NCI-H2227 treated with DMSO at 0.1 percent for 48 hours (cell line): ENCODE results near the gene RHBDD1.
A peak's percentile ranks its signal among the peaks of the same experiment; 100 is the strongest.
"Not testable (repeated sequence)": the region's sequence is repeated elsewhere in the genome, so short reads cannot be mapped to it uniquely, and the experiment has no call there.

Source experiments
- DNase-seq: peaks from one replicate; lab custom pipeline; 2025; lab: John Stamatoyannopoulos, UW

The RHBDD1 gene

DNA sequence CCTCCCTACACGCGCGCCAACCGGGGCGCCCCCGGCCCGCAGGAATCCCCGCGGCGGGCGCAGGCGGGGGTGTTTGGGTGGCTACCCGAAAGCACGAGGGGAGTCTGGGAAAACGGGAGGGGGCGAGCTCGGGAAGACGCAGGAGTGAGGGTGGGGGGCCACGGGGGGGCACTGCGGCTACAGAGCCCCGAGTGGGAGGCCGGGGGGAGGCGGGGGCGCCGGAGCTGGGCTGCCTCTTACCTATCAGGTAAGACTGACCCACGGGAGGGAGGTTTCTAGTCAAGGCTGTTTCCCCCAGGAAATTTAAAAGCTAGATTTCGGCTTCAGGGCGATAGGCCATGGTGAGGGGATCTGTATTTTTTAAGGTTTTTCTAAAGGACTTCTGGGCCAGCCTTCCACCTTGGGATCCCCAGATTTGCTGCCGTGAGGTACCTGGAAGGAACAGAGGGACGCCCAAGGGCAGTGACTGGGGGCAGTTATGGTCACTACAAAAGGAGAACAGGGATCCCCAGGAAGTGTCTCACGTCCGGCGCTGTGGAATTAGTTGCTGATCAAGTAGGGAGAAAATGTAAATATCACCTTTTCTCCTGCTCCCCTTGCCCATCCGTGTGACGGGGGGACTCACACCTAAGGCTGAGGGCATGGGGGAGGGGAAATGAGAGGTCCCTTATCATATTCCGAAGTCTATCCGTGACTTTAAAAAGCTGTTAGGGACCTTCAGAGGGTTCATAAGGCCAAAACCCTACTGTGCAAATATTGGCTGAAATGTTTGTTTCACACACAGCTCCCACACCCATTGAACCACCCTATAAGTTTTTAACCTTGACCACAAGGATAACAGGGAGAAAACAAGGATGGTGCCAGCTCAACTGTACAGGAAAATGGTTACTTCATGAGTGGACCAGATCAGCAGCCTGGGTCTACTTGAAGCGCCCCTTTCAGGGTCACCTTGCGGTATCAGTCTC is 35.6 kb upstream of the RHBDD1 start:
- DNase-seq = peak; percentile 43

GRCh38 chr2:226800941-226801784 is 34.7 kb upstream of the RHBDD1 start:
- peak; percentile 85 for DNase-seq

- DNase-seq = peak; percentile 69
These were observed 33.3 kb upstream of the RHBDD1 start for GRCh38 chr2:226802573-226802972.

GRCh38 chr2:226803410-226803809 is 32.4 kb upstream of the RHBDD1 start:
- no peak for DNase-seq

DNA sequence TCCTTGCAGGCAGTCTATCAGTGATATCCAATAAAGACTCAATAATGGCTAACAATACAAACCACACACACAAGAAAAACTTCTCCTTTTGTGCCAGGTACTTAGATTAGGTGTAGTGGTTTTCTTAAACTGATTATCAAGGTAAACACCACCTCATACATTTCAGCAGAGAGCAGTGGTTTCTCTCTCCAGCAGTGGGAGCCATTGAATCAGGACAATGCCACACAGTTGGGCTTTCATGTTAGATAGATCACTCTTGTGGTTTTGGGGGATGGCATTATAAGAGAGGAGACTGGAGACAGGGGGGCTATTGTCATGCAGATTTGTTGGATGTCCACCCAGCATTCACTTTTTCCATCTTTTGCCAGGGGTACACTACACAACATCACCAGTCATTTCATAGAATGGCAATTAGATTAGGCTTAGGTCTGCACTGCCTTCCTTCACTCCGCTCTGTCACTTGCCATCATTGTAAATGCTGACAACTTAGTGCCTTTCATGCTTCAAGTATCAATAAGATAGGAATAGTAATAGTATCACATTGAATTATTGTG is 22.6 kb upstream of the RHBDD1 start:
- no peak for DNase-seq

- DNase-seq = no peak
These were observed 16.9 kb upstream of the RHBDD1 start for GRCh38 chr2:226818930-226819329.

DNA sequence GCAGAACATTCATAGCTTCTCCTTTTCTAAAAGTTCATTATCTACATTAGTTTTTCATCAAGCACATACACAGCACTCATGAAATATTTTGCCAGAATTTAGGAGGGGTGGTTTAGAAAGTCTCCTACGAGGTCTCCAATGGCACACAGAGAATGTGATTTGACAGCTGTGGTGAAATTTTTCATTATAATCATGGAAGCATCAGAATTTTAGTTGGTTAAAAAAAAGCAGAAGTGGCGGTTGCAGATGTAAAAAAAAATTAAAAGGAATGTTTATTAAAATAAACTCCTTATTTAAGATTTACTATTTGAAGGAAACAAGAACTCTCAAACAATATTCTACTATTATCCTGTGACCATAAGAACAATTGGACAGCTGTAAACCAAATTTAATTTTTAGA is 10.8 kb upstream of the RHBDD1 start:
- no peak for DNase-seq

DNA sequence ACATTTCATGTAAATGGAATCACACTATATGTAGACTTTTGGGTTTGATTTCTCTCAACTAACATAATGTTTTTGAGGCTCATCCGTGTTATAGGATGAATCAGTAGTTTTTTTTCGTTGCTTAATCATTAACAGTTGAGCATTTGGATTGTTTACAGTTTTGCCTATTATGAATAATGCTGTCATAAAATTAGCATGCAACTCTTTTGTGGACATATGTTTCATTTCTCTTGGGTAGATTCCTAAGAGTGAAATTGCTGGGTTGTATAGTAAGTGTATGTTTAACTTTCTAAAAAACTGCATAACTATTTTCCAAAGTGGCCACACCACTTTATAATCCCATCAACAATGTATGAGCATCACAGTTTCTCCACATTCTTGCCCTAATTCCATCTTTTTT is 7.7 kb upstream of the RHBDD1 start:
- no peak for DNase-seq

- no peak for DNase-seq
These were observed 5.9 kb upstream of the RHBDD1 start for GRCh38 chr2:226829721-226830631.

DNA sequence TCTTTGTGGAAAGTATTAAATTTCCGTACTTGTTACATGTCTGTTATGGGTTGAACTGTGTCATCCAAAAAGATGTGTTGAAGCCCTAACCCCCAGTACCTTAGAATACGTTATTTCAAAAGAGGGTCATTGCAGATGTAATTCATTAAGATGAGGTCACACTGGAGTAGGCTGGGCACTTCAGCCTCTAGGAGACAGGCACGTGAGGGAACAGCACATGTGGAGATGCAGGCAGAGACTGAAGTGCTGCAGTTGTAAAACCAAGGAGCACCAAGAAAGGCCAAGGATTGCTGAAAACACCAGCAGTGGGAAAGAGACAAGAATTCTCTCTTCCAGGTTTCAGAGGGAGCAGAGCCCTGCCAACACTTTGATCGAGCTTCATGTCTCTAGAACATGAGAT is 4.6 kb upstream of the RHBDD1 start:
- no peak for DNase-seq

GRCh38 chr2:226832061-226832460 is 3.8 kb upstream of the RHBDD1 start:
- DNase-seq = no peak

DNA sequence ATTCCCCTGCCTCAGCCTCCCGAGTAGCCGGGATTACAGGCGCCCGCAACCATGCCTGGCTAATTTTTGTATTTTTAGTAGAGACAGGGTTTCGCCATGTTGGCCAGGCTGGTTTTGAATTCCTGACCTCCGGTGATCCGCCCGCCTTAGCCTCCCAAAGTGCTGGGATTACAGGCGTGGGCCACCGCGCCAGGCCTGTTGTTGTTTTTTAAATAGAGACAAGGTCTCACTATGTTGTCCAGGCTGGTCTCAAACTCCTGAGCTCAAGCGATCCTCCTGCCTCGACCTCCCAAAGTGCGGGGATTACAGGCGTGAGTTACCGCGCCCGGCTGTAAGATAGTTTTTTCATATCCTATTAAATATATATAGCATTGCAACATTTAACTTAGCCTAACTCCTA is 974 bp upstream of the RHBDD1 start:
- DNase-seq = not testable (repeated sequence)

GRCh38 chr2:226835420-226835795 is 446 bp upstream of the RHBDD1 start:
- peak; percentile 84 for DNase-seq

GRCh38 chr2:226836548-226836885 is 663 bp downstream of the RHBDD1 start:
- peak; percentile 60 for DNase-seq

GRCh38 chr2:226837334-226837733 is 1.5 kb downstream of the RHBDD1 start:
- peak; percentile 9 for DNase-seq

DNA sequence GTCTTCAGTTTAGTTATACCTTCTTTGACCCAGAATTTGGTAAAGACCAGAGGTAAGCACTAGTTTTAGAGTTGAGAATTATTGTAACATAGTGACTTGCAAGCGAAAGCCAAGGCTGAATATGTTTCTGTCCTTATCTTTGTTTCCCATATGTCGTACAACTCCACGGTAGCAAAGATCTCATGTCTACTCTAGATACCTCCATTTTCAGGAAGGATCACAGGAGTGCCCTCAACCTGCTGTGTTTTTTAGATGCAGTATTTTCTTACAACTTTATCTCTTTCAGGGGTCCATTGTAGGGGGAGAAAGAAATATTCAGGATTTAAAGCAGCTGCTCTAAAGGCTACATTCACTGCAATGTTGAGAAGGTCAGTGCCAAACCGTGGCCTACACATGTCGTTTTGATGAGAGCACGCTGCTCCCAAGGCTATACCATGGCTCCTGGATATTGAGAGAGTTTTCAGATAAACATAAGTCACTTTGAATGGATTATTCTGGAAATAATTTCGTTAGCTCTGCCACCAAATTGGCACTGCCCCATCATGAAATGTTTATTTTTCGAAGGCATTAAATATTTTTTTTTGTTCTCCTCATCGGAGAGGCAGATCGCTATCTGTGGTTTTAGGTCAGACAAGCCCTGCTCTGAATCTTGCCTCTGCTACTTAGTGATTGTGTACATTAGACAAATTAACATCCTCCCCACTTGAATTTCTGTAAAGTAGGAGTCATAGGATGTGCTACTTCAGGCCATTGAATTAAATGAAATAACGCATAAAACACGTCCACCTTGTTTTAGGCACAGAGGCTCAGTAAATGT is 2.1 kb downstream of the RHBDD1 start:
- DNase-seq = no peak

DNA sequence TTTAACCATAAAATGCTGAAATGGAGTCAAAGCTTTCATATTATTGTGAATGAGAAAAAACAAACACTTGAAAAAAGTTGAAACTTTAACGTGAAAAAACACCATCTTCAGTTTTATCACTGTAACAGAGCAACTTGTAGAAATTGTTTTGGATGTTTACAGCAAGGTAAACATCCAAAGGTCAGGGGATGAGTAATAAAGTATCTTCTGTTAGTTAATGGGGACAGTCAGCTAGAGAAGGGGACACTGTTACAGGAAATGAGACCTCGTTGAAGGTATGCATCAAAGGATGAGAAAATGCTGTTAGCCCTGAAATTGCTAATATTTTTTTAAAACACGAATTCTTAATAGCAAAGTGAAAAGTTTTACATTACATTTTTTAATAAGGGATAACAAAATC is 2.9 kb downstream of the RHBDD1 start:
- DNase-seq = no peak

GRCh38 chr2:226839161-226839560 is 3.3 kb downstream of the RHBDD1 start:
- DNase-seq = no peak

DNA sequence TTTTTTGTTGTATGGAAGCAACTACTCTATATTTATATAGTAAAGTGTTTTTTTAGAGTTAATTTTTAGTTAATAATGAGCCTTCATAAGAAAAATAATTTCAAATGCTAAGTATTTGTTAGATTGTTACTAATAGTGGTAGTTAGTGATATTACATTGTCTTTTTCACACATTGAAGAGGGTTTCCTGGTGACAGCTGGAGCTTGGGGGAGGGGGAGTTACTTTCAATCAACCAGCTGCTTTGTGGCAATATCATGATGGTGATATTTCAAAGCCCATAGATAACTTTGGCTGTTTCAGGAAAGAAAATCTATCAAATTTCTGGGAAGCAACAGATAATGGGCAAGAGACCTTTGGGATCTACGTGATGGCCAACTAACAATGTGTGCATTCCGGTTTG is 4.1 kb downstream of the RHBDD1 start:
- no peak for DNase-seq

- DNase-seq = not testable (repeated sequence)
These were observed 7.1 kb downstream of the RHBDD1 start for GRCh38 chr2:226843001-226843400.
